HepG2 (cell line): ENCODE results near the gene CHAF1A. TPM values are rescaled to one million over a fixed set of nuclear protein-coding genes. Genes with fewer than 3 reads are reported as not detected.

ENCODE experiments used
- LCORL ChIP-seq, 2 experiments: fragments of 450-650 bp in 1 of 2; sonication (generic) in 1 of 2; formaldehyde crosslinking in 1 of 2; IDR thresholded peaks; 2 replicates each; pipeline versions ENCODE4 v1.5.0 to v1.6.1; 2017 to 2020; ENCODE audit warnings: antibody characterized with exemption in 1 of 2, missing genetic modification reagents in 1 of 2
- NFIB ChIP-seq: sonication (generic); formaldehyde crosslinking; IDR thresholded peaks from 2 replicates; pipeline ENCODE4 v1.9.0; 2021; ENCODE audit warnings: missing genetic modification reagents, mild to moderate bottlenecking, borderline replicate concordance
- NR3C1 ChIP-seq: sonication (generic); formaldehyde crosslinking; IDR thresholded peaks from 2 replicates; pipeline ENCODE4 v1.4.0; 2020; ENCODE audit warnings: missing genetic modification reagents
- SALL2 ChIP-seq: sonication (generic); formaldehyde crosslinking; IDR thresholded peaks from 2 replicates; pipeline ENCODE4 v1.8.1; 2023; ENCODE audit warnings: mild to moderate bottlenecking, missing genetic modification reagents, inconsistent platforms
- TEAD2 ChIP-seq: sonication (generic); formaldehyde crosslinking; IDR thresholded peaks from 2 replicates; pipeline ENCODE4 v1.9.0; 2021; ENCODE audit warnings: missing genetic modification reagents
- ZFYVE20 ChIP-seq: sonication (generic); formaldehyde crosslinking; IDR thresholded peaks from 2 replicates; pipeline ENCODE4 v1.8.0; 2023; ENCODE audit warnings: low read depth, mild to moderate bottlenecking, moderate library complexity, missing genetic modification reagents, borderline replicate concordance
- ZNF430 ChIP-seq: sonication (generic); formaldehyde crosslinking; IDR thresholded peaks from 2 replicates; pipeline ENCODE4 v1.9.0; 2021; ENCODE audit warnings: mild to moderate bottlenecking, missing genetic modification reagents
- ZNF883 ChIP-seq: sonication (generic); formaldehyde crosslinking; IDR thresholded peaks from 2 replicates; pipeline ENCODE4 v1.5.1; 2020; ENCODE audit warnings: mild to moderate bottlenecking, missing genetic modification reagents; ENCODE audit errors: not compliant biosample characterization
- polyA plus RNA-seq, 8 experiments: library from polyadenylated mRNA; depleted of rRNA in 3 of 8; stranded (reverse) in 7 of 8; unstranded in 1 of 8; fragments of >200 nt; fragmentation: Illumina TruSeq in 4 of 8; extraction: Trizol in 4 of 8; gene quantifications; 2 replicates each; pipeline versions ENCODE4 v1.2.1 to v1.2.3, GENCODE V29; 2011 to 2016; ENCODE audit warnings: low read depth in 4 of 8, missing spikeins in 1 of 8, mixed read lengths in 1 of 8; ENCODE audit not compliant: insufficient read depth in 1 of 8
- total RNA-seq, 5 experiments: library from RNA; depleted of rRNA; stranded (reverse); fragments of >200 nt; fragmentation: Illumina TruSeq; extraction: Trizol; gene quantifications; 2 replicates each; pipeline ENCODE4 v1.2.3, GENCODE V29; 2016; ENCODE audit warnings: low read depth in 1 of 5
- TF ChIP-seq, protein P1 (sequence below): sonication (generic); formaldehyde crosslinking; IDR thresholded peaks from 2 replicates; pipeline ENCODE4 v1.4.0; 2020; ENCODE audit warnings: missing genetic modification reagents, mild to moderate bottlenecking, borderline replicate concordance
- TF ChIP-seq, protein P2 (sequence below): sonication (generic); formaldehyde crosslinking; IDR thresholded peaks from 2 replicates; pipeline ENCODE4 v1.4.0; 2020; ENCODE audit warnings: mild to moderate bottlenecking, missing genetic modification reagents, borderline replicate concordance
- TF ChIP-seq, protein P3 (sequence below): sonication (generic); formaldehyde crosslinking; IDR thresholded peaks from 2 replicates; pipeline ENCODE4 v1.4.0; 2020; ENCODE audit warnings: mild to moderate bottlenecking, low read depth, missing genetic modification reagents
- TF ChIP-seq, protein P4 (sequence below): fragments of 450-650 bp; IDR thresholded peaks from 2 replicates; pipeline ENCODE4 v1.6.1; 2017
- TF ChIP-seq, protein P5 (sequence below): sonication (generic); formaldehyde crosslinking; IDR thresholded peaks from 2 replicates; pipeline ENCODE4 v1.5.0; 2020; ENCODE audit warnings: mild to moderate bottlenecking, missing genetic modification reagents

Gene CHAF1A
- total and polyA plus RNA-seq, 2 of the 13 experiments (the other 11 are each of a cell fraction or from before 2014, with no cell fraction given): 11.0 to 34.8 TPM

- TF ChIP-seq ZNF883 (CRISPR knock-in tag): no peak
- no peak for TF ChIP-seq TEAD2 (CRISPR knock-in tag)
- no peak for TF ChIP-seq ZNF430 (CRISPR knock-in tag)
- TF ChIP-seq LCORL (IDR thresholded peaks at IDR 0.05): no peak
- TF ChIP-seq LCORL (CRISPR knock-in tag; IDR thresholded peaks at IDR 0.05): 0 out of 2 replicates have a peak, but pooled peaks have one; percentile 20
- TF ChIP-seq NFIB (CRISPR knock-in tag): no peak
- no peak for TF ChIP-seq NR3C1 (CRISPR knock-in tag)
- TF ChIP-seq, protein P1, sequence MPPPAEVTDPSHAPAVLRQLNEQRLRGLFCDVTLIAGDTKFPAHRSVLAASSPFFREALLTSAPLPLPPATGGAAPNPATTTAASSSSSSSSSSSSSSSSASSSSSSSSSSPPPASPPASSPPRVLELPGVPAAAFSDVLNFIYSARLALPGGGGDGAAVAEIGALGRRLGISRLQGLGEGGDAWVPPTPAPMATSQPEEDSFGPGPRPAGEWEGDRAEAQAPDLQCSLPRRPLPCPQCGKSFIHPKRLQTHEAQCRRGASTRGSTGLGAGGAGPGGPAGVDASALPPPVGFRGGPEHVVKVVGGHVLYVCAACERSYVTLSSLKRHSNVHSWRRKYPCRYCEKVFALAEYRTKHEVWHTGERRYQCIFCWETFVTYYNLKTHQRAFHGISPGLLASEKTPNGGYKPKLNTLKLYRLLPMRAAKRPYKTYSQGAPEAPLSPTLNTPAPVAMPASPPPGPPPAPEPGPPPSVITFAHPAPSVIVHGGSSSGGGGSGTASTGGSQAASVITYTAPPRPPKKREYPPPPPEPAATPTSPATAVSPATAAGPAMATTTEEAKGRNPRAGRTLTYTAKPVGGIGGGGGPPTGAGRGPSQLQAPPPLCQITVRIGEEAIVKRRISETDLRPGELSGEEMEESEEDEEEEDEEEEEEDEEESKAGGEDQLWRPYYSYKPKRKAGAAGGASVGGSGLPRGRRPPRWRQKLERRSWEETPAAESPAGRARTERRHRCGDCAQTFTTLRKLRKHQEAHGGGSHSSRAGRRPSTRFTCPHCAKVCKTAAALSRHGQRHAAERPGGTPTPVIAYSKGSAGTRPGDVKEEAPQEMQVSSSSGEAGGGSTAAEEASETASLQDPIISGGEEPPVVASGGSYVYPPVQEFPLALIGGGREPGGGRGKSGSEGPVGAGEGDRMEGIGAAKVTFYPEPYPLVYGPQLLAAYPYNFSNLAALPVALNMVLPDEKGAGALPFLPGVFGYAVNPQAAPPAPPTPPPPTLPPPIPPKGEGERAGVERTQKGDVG: no peak
- TF ChIP-seq, protein P2, sequence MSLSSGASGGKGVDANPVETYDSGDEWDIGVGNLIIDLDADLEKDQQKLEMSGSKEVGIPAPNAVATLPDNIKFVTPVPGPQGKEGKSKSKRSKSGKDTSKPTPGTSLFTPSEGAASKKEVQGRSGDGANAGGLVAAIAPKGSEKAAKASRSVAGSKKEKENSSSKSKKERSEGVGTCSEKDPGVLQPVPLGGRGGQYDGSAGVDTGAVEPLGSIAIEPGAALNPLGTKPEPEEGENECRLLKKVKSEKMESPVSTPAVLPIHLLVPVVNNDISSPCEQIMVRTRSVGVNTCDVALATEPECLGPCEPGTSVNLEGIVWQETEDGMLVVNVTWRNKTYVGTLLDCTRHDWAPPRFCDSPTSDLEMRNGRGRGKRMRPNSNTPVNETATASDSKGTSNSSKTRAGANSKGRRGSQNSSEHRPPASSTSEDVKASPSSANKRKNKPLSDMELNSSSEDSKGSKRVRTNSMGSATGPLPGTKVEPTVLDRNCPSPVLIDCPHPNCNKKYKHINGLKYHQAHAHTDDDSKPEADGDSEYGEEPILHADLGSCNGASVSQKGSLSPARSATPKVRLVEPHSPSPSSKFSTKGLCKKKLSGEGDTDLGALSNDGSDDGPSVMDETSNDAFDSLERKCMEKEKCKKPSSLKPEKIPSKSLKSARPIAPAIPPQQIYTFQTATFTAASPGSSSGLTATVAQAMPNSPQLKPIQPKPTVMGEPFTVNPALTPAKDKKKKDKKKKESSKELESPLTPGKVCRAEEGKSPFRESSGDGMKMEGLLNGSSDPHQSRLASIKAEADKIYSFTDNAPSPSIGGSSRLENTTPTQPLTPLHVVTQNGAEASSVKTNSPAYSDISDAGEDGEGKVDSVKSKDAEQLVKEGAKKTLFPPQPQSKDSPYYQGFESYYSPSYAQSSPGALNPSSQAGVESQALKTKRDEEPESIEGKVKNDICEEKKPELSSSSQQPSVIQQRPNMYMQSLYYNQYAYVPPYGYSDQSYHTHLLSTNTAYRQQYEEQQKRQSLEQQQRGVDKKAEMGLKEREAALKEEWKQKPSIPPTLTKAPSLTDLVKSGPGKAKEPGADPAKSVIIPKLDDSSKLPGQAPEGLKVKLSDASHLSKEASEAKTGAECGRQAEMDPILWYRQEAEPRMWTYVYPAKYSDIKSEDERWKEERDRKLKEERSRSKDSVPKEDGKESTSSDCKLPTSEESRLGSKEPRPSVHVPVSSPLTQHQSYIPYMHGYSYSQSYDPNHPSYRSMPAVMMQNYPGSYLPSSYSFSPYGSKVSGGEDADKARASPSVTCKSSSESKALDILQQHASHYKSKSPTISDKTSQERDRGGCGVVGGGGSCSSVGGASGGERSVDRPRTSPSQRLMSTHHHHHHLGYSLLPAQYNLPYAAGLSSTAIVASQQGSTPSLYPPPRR (CRISPR knock-in tag): no peak
- TF ChIP-seq, protein P3, sequence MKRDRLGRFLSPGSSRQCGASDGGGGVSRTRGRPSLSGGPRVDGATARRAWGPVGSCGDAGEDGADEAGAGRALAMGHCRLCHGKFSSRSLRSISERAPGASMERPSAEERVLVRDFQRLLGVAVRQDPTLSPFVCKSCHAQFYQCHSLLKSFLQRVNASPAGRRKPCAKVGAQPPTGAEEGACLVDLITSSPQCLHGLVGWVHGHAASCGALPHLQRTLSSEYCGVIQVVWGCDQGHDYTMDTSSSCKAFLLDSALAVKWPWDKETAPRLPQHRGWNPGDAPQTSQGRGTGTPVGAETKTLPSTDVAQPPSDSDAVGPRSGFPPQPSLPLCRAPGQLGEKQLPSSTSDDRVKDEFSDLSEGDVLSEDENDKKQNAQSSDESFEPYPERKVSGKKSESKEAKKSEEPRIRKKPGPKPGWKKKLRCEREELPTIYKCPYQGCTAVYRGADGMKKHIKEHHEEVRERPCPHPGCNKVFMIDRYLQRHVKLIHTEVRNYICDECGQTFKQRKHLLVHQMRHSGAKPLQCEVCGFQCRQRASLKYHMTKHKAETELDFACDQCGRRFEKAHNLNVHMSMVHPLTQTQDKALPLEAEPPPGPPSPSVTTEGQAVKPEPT (CRISPR knock-in tag): no peak
- TF ChIP-seq, protein P4, sequence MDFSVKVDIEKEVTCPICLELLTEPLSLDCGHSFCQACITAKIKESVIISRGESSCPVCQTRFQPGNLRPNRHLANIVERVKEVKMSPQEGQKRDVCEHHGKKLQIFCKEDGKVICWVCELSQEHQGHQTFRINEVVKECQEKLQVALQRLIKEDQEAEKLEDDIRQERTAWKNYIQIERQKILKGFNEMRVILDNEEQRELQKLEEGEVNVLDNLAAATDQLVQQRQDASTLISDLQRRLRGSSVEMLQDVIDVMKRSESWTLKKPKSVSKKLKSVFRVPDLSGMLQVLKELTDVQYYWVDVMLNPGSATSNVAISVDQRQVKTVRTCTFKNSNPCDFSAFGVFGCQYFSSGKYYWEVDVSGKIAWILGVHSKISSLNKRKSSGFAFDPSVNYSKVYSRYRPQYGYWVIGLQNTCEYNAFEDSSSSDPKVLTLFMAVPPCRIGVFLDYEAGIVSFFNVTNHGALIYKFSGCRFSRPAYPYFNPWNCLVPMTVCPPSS: no peak
- no peak for TF ChIP-seq ZFYVE20 (CRISPR knock-in tag)
- TF ChIP-seq SALL2: no peak
- TF ChIP-seq, protein P5, sequence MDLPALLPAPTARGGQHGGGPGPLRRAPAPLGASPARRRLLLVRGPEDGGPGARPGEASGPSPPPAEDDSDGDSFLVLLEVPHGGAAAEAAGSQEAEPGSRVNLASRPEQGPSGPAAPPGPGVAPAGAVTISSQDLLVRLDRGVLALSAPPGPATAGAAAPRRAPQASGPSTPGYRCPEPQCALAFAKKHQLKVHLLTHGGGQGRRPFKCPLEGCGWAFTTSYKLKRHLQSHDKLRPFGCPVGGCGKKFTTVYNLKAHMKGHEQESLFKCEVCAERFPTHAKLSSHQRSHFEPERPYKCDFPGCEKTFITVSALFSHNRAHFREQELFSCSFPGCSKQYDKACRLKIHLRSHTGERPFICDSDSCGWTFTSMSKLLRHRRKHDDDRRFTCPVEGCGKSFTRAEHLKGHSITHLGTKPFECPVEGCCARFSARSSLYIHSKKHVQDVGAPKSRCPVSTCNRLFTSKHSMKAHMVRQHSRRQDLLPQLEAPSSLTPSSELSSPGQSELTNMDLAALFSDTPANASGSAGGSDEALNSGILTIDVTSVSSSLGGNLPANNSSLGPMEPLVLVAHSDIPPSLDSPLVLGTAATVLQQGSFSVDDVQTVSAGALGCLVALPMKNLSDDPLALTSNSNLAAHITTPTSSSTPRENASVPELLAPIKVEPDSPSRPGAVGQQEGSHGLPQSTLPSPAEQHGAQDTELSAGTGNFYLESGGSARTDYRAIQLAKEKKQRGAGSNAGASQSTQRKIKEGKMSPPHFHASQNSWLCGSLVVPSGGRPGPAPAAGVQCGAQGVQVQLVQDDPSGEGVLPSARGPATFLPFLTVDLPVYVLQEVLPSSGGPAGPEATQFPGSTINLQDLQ (CRISPR knock-in tag): no peak
Observed at GRCh38 chr19:4471403-4472173, 69.1 kb downstream of the CHAF1A start (continued).
